Stromal cell of bone marrow (primary cell): Measurements from ENCODE around the gene ADGRG2.
A peak's percentile ranks its signal among the peaks of the same experiment; 100 is the strongest.
"Not testable (repeated sequence)": the region's sequence is repeated elsewhere in the genome, so short reads cannot be mapped to it uniquely, and the experiment has no call there.

Experiments used
- DNase-seq: peaks from one replicate; pipeline ENCODE4 v3.0.0-alpha.2; 2012; ENCODE audit warnings: low read depth

Gene ADGRG2

DNA sequence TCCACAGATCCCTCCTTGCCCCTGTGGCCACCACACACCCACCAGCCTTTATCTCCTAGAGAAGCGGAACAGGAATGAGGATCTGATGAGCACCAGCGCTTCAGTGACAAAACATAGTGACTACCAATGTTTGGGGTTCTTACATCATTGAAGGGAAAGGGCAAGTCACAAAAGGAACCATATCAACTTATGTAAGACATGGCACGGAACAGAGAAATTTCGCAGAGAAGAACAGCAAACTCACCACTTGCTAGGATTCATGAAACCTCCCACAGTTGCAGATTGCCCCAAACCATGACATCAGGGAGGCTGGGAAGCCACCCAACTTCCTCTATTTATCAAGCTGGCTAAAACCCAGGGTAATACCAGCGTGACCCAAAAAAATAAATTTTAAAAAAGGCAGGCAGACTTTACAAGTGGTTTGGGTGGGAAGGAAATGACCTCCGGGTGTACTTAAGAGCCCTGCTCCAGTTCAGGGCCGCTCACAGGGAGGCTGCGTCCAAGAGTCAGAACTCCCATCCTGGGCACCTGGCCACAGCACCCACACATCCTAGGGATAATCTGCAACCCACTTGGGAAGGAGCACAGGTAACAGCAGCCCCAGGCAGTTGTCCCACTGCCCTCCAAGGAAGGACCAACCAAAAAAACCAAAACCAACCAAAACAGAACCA is 36.0 kb downstream of the ADGRG2 start:
- no peak for DNase-seq

DNA sequence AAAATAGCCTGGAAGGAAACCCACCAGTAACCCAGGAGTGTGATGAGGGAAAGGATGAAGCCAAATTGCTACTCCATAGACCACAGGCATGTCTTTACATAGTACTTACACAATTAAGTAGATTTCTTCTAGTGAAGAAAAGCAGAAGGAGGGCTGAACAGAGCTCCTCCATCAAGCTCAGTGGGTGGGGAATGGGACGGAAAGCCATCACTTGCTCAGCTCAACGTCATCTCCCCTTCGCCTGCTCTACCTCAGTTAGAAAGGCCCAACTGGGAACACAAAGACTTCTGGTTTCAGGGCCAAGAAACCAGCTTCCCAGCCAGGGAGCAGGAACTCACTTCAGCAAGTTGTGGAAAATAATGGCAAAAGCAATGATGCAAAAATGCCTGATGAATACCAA is 36.6 kb downstream of the ADGRG2 start:
- DNase-seq: no peak

DNA sequence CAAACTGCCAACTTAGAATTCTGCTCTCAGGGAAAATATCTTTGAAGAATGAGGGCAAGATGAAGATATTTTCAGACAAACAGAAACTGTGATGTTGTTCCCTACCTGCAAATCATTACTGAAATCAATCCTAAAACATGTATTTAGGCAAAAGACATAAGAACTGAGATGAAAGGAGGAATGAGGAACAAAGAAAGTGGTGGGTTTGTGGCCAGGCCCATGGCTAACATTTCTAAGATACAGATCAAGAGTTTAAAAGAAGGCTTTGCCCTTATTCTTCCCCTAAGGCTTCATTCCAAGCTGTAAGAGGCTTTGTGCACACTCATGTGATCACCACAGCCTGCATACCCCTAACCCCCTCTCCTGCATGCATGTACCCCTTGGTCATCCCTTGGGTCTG is 46.5 kb downstream of the ADGRG2 start:
- DNase-seq: no peak

DNA sequence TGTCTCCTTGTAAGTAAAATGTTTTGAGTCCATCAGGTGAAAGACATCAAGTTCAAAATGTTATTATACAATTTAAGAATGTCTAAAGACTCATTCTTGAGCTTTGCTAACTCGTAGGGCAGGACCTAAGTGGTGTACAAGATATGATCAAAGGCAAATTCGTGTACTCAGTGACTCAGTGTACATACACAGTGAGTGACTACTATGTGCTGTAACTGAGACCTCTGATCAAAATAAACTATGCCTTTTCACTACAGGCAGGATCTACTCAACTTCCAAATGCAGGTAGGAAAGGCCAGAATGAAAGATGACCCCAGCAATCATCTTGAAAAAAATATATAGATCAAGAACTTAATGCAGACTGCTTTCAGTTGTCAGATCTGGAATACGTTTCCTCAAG is 49.9 kb downstream of the ADGRG2 start:
- no peak for DNase-seq

DNA sequence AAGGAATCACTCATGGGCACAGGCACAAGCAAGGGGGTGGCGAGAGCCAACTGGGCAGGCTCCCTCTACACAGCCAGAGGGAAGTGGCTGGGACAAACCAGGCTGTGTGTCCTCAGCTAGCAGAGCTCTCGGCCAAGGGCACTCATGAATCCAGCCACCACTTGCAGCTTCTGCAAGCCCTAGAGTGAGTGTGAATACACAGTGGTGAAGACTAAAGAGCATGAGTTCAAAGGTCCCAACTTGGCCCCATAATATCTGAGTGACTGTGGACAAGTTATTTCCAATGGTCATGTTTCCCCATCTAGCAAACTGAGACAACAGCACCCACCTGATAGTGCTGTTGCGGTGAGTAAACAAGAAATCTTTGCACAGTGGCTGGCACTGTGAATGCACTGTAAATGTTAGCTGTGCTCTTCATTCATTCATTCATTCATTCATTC is 51.7 kb downstream of the ADGRG2 start:
- DNase-seq: no peak

DNA sequence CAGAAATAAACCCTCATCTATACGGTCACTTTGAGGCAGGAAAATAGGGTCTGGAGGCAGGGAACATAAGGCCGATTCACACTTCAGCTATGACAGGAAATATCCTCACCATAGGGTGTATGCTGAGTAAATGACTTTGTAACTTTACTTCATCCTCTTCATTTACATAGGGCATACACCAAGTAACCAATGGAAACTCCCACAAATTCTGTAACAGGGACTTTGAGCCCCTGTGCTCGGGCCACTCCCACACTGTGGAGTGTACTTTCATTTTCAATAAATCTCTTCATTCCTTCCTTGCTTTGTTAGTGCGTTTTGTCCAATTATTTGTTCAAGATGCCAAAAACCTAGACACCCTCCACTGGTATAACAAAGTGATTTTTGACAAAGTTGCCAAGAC is 55.3 kb downstream of the ADGRG2 start:
- DNase-seq: not testable (repeated sequence)

DNA sequence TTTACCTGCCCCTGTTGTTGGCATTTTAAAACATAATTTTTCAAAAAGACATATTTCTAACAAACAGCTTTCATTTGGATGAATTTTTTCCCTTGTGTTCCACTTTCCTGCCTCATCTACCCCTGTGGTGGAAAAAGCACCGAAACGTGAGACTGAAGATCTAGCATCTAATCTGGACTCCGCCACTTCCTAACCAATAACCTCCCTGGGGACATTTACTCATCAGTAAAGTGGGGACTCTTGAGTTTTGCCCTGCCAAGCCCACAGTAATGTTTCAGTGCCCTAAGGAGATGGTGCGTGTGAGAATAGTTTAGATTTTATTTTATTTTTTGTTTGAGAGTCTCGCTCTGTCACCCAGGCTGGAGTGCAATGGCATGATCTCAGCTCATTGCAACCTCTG is 56.7 kb downstream of the ADGRG2 start:
- DNase-seq: no peak

DNA sequence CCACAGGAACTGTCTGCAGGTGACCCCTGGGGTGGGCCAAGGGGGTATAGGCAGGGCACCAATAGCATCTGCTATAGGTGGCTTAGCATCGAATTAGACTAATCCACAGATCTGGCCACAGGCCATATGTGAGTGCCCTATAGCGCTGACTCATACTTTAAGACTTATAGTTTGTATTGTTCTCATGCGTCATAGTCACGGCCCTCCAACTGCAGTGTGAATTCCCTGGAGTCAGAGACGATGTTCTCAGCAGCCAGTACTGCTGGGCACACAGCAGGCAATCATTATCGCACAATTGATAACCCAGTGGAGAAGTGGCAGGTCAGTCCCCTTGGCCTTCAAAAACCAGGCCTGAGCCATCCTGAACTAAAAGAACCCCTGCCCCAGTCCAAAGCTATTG is 58.1 kb downstream of the ADGRG2 start:
- no peak for DNase-seq

DNA sequence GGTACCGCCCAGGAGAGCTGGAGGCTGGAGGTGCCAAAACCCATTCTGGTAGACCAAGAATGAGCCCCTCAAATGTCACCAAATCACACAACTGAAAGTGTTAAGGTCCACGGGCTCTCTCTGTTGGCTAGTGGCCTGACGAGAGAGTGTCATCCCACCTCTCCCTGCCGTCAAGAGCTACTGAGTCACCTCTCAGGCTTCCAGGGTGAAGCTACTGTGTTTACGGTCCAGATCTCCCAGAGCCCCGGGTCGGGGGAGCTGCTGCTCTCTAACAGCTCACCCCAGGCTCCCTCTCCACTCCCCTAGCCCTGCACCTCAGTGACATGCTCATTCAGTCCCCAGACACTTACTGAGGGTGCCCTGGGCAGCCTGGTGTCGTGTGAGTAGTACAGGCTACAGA is 59.2 kb downstream of the ADGRG2 start:
- DNase-seq: no peak

DNA sequence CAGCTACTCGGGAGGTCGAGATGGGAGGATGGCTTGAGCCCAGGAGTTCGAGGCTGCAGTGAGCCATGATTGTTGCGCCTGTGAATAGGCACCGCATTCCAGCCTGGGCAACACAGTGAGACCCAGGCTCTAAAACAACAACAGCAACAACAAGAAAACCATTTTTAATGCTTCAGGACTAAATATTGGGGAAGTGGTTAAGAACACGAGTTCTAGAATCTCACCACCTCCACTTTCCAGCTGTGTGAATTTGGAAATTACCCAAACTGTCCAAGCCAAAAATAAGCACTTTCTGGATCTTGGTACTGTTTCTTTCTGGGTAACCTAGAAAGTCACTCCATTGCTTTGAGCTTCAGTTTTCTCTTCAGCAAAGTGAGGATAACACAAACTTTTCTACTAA is 63.2 kb downstream of the ADGRG2 start:
- no peak for DNase-seq

DNA sequence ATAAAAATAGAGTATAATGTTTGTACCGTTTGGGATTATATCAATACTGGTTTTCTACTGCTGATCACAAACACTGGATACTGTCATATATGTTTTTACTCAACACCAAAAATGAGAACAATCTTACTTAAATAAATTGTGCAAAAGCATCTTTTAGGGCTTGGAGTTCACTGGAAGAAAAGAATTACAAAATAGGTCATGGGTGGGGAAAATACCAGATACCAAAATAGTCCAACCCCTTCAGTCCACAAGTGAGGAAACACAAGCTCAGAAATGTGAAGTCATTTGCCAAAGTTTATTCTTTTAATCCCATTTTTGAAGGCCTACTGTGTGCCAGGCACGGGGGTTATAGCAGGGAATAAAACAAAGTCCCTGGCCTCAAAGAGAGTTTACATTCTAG is 64.4 kb downstream of the ADGRG2 start:
- no peak for DNase-seq

DNA sequence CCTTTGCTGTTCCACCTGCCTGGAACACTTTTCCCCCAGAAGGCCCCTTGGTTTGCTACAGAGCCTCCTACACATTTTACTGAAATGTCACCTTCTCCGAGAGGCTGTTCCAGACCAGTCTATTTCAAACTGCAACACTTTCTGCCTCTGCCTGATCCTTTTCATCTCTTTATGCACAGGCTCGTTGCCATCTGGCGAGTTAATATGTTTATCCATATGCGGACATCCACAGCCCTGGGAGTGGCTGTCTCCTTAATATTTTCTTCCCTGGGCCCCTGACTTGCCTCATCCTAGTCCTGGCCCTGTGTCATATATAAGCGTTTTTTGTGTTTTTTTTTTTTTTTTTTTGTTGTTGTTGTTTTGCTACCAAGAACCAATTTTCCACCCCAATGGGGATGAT is 73.2 kb downstream of the ADGRG2 start:
- DNase-seq: no peak

DNA sequence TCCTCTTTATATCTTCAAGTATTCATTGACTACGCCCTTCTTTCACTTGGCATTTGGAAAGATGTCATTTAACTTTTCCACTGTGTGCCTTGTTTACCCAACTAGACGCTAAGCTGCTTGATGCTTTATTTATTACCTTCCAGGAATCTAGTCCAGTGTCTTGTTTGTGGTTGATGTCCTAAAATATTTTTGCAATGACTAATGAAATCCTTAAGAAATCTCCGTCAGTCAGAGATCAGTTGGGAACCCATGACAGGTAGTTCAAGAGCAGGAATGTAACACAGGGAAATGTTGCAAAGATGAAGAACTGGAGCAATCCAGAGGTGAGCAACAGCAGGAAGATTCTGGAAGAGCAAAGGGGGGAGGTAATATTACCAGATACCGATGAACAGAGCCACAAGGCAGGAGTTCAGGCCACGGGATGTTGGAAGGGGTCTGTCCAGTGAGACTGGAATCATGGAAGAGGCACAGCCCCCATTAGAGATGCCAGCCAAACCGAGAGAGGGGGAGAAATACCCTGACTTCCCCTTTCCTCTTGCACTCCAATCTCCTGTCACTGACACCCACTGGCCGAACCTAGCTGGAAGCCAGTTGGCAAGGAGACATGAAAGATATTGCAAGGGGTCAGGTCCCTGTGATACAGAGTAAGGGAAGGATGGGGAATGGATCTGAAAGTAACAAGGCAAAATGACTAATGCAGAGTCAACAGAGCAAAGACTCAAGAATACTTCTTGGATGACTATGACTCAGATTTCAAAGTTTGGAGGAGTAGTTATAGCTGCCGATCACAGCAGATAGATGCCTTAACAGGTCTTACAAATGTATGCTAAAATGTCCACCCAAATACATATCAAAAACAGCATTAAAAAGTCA is 75.7 kb downstream of the ADGRG2 start:
- peak; percentile 22 for DNase-seq

DNA sequence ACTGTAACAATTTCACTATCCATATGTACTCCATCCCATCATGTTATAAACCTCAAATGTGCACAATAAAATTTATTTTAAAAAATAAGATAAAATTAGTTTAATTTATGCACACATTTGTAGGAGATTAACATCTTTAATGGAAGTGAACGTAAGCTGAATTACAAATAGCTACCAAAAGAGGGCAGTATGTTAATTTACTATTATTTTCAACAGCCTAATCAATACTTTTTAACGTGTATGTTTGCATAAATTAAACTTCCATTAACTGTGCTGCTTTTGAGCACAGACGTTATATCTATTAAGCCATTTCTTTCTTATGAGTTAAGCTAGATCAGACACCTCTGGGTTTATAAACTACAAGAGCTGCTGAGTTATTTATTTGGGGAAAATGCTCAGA is 81.9 kb downstream of the ADGRG2 start:
- DNase-seq: no peak

DNA sequence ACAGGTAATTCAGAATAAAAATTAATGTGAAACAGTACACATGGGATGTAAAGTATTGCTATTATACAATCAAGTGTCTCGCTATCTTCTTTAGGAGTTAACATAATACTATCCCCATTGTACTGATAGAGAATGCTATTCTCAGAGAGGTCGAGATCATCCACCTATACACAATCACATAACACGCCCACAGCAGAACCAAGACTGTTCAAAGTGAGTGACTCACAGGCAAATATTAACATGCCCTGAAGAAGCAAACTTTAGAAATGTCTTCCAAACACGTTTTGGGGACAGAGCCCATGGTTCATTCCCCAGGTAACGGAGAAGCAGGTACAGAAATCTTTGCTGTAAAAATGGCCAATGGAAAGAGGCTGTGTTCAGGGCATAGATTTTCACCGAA is 88.2 kb downstream of the ADGRG2 start:
- DNase-seq: no peak

DNA sequence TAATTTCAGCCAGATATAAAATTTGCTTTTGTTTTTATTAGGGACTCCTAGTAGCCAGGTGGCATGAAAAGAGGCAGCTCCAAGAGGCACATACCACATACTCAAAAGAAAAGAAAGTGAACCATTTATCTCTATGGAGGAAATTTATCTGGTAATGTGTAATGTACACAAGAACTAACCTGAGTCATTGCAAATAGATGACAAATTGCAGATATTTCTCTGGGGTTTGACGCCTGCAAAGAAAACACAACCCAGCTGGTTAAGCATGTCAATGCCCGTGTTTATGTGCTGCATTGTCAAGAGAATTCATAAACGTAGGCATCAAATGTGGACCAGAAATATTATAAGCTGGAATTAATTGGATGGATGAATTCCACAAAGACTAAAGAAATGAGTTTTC is 91.5 kb downstream of the ADGRG2 start:
- no peak for DNase-seq

DNA sequence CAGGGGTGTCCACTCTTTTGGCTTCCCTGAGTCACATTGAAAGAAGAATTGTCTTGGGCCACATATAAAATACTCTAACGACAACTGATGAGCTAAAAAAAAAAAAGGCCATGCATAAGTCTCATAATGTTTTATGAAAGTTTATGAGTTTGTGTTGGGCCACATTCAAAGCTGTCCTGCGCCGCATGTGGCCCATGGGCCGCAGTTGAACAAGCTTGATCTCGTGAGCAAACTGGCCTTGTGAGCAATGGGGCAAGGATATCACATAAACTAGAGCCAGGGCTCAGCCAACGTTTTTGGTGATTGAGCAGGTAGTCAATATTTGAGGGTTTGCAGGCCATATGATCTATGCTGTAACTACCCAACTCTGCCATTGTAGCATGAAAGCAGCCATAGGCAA is 93.7 kb downstream of the ADGRG2 start:
- DNase-seq: no peak

DNA sequence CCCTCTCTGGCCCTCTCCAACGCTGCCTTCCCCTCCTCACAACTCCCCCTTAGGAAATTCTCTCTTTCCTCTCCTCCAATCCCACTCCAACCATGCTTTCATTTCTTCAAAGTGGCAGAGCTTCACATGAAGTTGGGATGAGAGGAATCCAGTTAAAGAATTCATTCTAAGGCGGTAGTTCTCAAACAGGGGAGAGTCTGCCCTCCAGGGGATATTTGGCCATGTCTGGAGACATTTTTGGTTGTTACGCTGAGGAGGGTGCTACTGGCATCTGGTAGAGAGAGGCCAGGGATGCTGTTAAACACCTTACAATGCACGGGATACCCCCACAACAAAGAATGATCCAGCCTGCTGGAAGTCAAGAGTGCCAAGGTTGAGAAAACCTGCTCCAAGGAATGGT is 97.9 kb downstream of the ADGRG2 start:
- DNase-seq: no peak

DNA sequence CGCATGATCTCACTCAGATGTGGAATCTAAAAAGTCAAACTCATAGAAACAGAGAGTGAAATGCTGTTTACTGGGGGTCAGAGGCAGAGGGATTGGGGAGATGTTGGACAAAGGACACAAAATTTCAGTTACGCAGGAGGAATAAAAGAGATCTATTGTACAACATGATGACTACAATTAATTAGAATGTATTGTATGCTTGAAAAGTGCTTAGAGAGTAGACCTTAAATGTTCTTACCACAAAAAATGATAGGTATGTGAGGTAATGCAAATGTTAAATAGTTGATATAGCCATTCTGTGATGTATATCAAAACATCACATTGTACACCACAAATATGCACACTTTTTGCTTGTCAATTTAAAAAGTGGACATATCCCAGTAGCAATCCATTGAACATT is 102.3 kb downstream of the ADGRG2 start:
- DNase-seq: no peak

DNA sequence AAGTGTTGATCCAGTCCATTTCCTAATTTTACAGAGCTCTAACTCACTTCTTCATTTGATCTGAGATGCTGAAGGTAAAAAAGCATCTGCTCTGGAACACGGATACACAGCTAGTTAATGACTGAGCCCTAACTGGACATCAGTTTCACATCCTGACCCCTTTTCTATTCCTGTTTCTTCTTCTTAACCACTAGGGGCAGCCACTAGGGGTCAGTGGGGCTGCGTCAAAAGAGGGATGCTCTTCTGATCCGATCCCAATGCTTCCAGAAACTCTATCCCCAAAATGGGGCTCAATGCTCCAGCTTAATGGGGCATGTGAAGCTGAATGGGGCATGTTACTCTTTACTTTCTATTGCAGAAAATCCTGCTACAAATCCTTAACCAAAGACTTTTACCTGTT is 105.0 kb downstream of the ADGRG2 start:
- DNase-seq: no peak

DNA sequence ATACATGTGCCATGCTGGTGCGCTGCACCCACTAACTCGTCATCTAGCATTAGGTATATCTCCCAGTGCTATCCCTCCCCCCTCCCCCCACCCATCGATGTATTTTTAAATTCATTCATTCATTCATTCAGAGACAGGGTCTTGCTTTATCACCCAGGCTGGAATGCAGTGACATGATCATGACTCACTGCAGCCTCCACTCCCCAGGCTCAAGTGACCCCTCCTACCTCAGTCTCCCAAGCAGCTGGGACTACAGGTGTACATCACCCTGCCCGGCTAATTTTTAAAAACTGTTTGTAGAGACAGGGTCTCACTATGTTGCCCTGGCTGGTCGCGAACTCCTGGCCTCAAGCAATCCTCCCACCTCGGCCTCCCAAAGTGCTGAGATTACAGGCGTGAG is 105.7 kb downstream of the ADGRG2 start:
- not testable (repeated sequence) for DNase-seq

DNA sequence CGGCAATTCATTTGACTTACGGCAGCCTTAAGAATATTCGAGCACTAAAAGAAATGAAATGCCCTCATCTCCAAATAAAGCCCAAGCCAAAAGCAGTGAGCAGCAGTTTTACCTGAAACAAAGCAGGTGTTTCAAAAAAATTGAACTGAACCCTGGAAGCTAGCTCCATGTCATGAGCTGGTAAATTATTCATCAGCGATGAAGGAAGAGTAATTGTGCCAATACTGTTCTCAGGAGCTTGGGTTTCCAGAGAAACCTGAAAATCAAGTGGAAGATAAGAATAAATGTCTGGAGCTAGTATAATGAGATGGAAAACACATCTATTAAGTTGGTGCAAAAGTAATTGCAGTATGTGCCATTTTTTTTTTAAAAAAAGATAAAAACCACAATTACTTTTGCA is 114.4 kb downstream of the ADGRG2 start:
- DNase-seq: no peak

DNA sequence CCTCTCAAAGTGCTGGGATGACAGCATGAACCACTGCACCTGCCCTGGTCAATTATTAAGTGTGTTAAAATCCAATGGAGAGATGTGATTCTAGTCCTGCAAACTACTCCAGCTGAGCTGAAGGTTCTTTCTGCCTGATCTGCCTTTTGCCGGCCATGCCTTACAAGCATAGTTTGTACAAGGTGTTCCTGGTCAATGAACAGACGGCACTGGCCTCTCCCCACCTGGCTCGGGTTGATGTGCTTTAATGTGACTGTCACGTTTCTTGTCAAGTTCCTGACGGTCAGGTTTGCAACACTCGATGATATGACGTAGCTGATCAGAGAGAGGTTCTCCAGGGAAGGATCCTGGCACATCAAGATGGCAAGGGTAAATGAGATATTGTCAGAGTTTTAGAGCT is 115.3 kb downstream of the ADGRG2 start:
- DNase-seq: no peak

DNA sequence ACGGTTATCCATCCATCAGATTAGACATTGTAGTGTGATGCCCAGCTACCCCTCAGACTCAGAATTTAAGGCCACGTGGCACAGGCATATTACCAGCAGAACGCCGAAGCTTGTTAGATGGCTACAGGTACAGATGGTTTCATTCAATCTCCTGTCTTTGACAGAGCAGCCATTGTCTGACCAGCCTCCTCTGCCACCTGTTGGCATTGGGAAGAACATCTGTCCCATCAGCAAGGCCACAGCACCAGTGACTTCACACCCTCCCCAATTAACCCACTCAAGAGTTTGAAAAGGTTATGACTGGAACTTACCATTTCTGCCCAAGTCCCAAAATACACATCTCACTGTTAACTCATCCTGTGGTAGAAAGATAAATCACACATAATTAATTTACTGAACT is 116.4 kb downstream of the ADGRG2 start:
- no peak for DNase-seq
